IMR-90 (cell line): Measurements from ENCODE around the gene ZDHHC12. TPM values are rescaled to one million over a fixed set of nuclear protein-coding genes. Genes with fewer than 3 reads are reported as not detected.

Experiments used
- ATAC-seq: fragments of 200-7000 bp; cut with Tn5 transposase; 2 replicates; pipeline ENCODE4 v1.9.1; 2020; ENCODE audit warnings: low read depth, mild to moderate bottlenecking, moderate library complexity
- BruUV-seq: library from RNA; stranded (reverse); fragments of 400-500 nt; replicated peaks from 2 replicates; lab custom pipeline; 2021; lab: Mats Ljungman, UMichigan
- CTCF ChIA-PET: fragments of 300-600 bp; formaldehyde crosslinking; extraction: SDS; loops from one replicate; lab custom pipeline; 2021; ENCODE audit warnings: antibody characterized with exemption; lab: Yijun Ruan, JAX
- POLR2A ChIA-PET: fragments of 300-600 bp; sonication (Branson Sonifier 250); formaldehyde crosslinking; loops from one replicate; lab custom pipeline; 2022; ENCODE audit warnings: antibody characterized with exemption; ENCODE audit not compliant: unreplicated experiment; lab: Charles Lee
- DNase-seq: peaks from one replicate; pipeline ENCODE4 v3.0.0; 2013
- H2AFZ ChIP-seq: replicated peaks from 2 replicates; pipeline ENCODE3; 2013; ENCODE audit warnings: low read length, mild to moderate bottlenecking; ENCODE audit not compliant: poor library complexity
- H2AK5ac ChIP-seq: 2 replicates; pipeline ENCODE4 v1.6.1; 2013; ENCODE audit warnings: low read depth, low read length, inconsistent platforms
- H2AK9ac ChIP-seq: replicated peaks from 2 replicates; pipeline ENCODE3; 2013; ENCODE audit warnings: mild to moderate bottlenecking, low read depth, low read length, moderate library complexity; ENCODE audit not compliant: poor library complexity
- H2BK120ac ChIP-seq: 2 replicates; pipeline ENCODE4 v1.6.1; 2013; ENCODE audit warnings: low read depth, low read length, inconsistent platforms
- H2BK15ac ChIP-seq: 3 replicates; pipeline ENCODE4 v1.6.1; 2013; ENCODE audit warnings: low read depth, low read length, inconsistent platforms
- H2BK20ac ChIP-seq: 2 replicates; pipeline ENCODE4 v1.6.1; 2013; ENCODE audit warnings: low read depth, mild to moderate bottlenecking, inconsistent platforms, low read length, moderate library complexity
- H2BK5ac ChIP-seq: 2 replicates; pipeline ENCODE4 v1.6.1; 2013; ENCODE audit warnings: mild to moderate bottlenecking, low read depth, low read length, inconsistent platforms; ENCODE audit not compliant: poor library complexity, severe bottlenecking
- H3K14ac ChIP-seq: replicated peaks from 2 replicates; pipeline ENCODE4 v1.6.1; 2013; ENCODE audit warnings: low read depth, low read length, inconsistent platforms
- H3K18ac ChIP-seq: 2 replicates; pipeline ENCODE4 v1.6.1; 2013; ENCODE audit warnings: low read depth, low read length, control low read depth
- H3K23ac ChIP-seq: 2 replicates; pipeline ENCODE4 v1.6.1; 2013; ENCODE audit warnings: low read depth, low read length, inconsistent platforms
- H3K27ac ChIP-seq: 2 replicates; pipeline ENCODE4 v1.5.1; 2013; ENCODE audit warnings: mild to moderate bottlenecking, control low read depth, low read length; ENCODE audit not compliant: insufficient read depth
- H3K27me3 ChIP-seq: 2 replicates; pipeline ENCODE4 v1.6.1; 2013; ENCODE audit warnings: low read length; ENCODE audit not compliant: control insufficient read depth, insufficient read depth
- H3K36me3 ChIP-seq: 2 replicates; pipeline ENCODE4 v1.6.1; 2013; ENCODE audit warnings: low read length, mixed read lengths; ENCODE audit not compliant: control insufficient read depth, insufficient read depth
- H3K4ac ChIP-seq: 2 replicates; pipeline ENCODE4 v1.6.1; 2013; ENCODE audit warnings: low read depth, low read length, inconsistent platforms
- H3K4me1 ChIP-seq: 2 replicates; pipeline ENCODE4 v1.6.1; 2013; ENCODE audit warnings: low read length, mixed read lengths; ENCODE audit not compliant: control insufficient read depth, insufficient read depth
- H3K4me2 ChIP-seq: 2 replicates; pipeline ENCODE4 v1.6.1; 2013; ENCODE audit warnings: low read depth, mild to moderate bottlenecking, control low read depth, low read length, moderate library complexity
- H3K4me3 ChIP-seq: 2 replicates; pipeline ENCODE4 v1.5.1; 2013; ENCODE audit warnings: low read depth, mild to moderate bottlenecking, control low read depth, low read length, moderate library complexity; ENCODE audit not compliant: insufficient read depth
- H3K56ac ChIP-seq: 2 replicates; pipeline ENCODE4 v1.6.1; 2013; ENCODE audit warnings: low read length, inconsistent platforms; ENCODE audit not compliant: insufficient read depth; ENCODE audit errors: extremely low read depth
- H3K79me1 ChIP-seq, 2 experiments: 2 replicates each; pipeline ENCODE4 v1.6.1; 2013; ENCODE audit warnings: low read length in 2 of 2, inconsistent platforms in 1 of 2, low read depth in 1 of 2
- H3K9ac ChIP-seq: 2 replicates; pipeline ENCODE4 v1.6.1; 2013; ENCODE audit warnings: low read depth, low read length, control low read depth
- H3K9me1 ChIP-seq: 2 replicates; pipeline ENCODE4 v1.6.1; 2013; ENCODE audit warnings: low read length, inconsistent platforms; ENCODE audit not compliant: insufficient read depth
- H3K9me3 ChIP-seq: 2 replicates; pipeline ENCODE4 v1.6.1; 2013; ENCODE audit warnings: low read length; ENCODE audit not compliant: control insufficient read depth, insufficient read depth
- H4K20me1 ChIP-seq: 2 replicates; pipeline ENCODE4 v1.6.1; 2013; ENCODE audit warnings: low read length, inconsistent platforms; ENCODE audit not compliant: insufficient read depth
- H4K5ac ChIP-seq: 2 replicates; pipeline ENCODE4 v1.6.1; 2013; ENCODE audit warnings: mild to moderate bottlenecking, low read depth, low read length, control low read depth
- H4K8ac ChIP-seq, 2 experiments: 2 replicates each; pipeline ENCODE4 v1.6.1; 2013; ENCODE audit warnings: low read depth in 2 of 2, low read length in 2 of 2, control low read depth in 1 of 2, inconsistent platforms in 1 of 2
- H4K91ac ChIP-seq: 2 replicates; pipeline ENCODE4 v1.6.1; 2013; ENCODE audit warnings: low read depth, low read length, inconsistent platforms; ENCODE audit not compliant: insufficient read depth
- MAFK ChIP-seq: IDR thresholded peaks from 2 replicates; pipeline ENCODE4 v1.6.1; 2012; ENCODE audit warnings: low read depth, low read length, improper control_type of control experiment
- SMC3 ChIP-seq: fragments of 150-350 bp; IDR thresholded peaks from 2 replicates; pipeline ENCODE4 v1.6.1; 2016; ENCODE audit warnings: low read depth, mild to moderate bottlenecking, antibody characterized with exemption, low read length, moderate library complexity
- WGBS, 2 experiments: methylation state at CpG; one replicate each; pipeline versions ENCODE4 v1.1.5 to v1.1.7; 2013; ENCODE audit warnings: missing lambda C conversion rate in 2 of 2; ENCODE audit not compliant: insufficient read length in 1 of 2; ENCODE audit errors: extremely low coverage in 2 of 2; 5-methylcytosine and 5-hydroxymethylcytosine counted together
- dilution Hi-C: fragments of 300-500 bp; cut with HindIII; formaldehyde crosslinking; loops from one replicate; pipeline ENCODE4 v1.14.3; 2018; ENCODE audit warnings: low sequenced_read_pairs; ENCODE audit not compliant: unreplicated experiment
- in situ Hi-C: fragments of 300-500 bp; cut with MboI; formaldehyde crosslinking; loops from 3 replicates; pipeline ENCODE4 v1.14.3; 2019; ENCODE audit warnings: low sequenced_read_pairs, inconsistent platforms, mixed read lengths
- intact Hi-C: fragments of 100-400 bp; cut with micrococcal nuclease; formaldehyde crosslinking; loops from 2 replicates; pipeline ENCODE4 v1.10.0; 2022
- microRNA-seq, 2 experiments: library from miRNA; stranded (forward) in 1 of 2; unstranded in 1 of 2; fragments of 10-50 nt in 1 of 2; fragments of <30 nt in 1 of 2; gene quantifications in 1 of 2; microRNA quantifications in 1 of 2; one replicate each; pipeline versions ENCODE3 to v1.1.0; 2013 to 2020; ENCODE audit not compliant: insufficient read depth in 1 of 2, insufficient read length in 1 of 2, unreplicated experiment in 1 of 2
- polyA plus RNA-seq, 3 experiments: library from polyadenylated mRNA; depleted of rRNA; stranded (reverse); fragments of >200 nt; gene quantifications; 2 replicates each; pipeline ENCODE4 v1.2.3, GENCODE V29; 2012; ENCODE audit warnings: low replicate concordance in 1 of 3
- small RNA-seq, 5 experiments: library from RNA; depleted of rRNA; stranded (forward); fragments of <200 nt; gene quantifications; one replicate each; pipeline ENCODE3, GENCODE V24; 2012
- total RNA-seq: library from RNA; depleted of rRNA; stranded (reverse); fragments of >200 nt; gene quantifications from 2 replicates; pipeline ENCODE4 v1.2.3, GENCODE V29; 2012; rRNA removed

ZDHHC12 gene
- total and polyA plus RNA-seq, 2 of the 4 experiments (the other 2 are of a cell fraction): 16.7 to 60.7 TPM

DNA sequence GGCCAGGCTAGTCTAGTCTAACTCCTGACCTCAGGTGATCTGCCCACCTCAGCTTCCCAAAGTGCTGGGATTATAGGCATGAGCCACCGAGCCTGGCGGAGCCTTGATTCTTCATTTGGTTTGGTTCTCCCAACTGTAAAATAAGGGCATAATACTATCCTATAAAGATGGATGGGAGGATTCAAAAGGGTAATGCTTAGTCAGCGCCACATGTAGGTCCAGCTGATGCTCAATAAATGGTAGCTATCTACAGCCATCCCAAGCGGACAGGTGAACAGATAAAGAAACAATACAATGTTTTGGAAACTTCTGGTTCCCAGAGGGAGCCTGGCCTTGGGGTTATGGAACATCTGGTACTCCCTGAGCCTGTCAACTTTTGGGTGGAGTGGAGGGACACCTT lies 48.5 kb downstream of the ZDHHC12 start:
- Histone ChIP-seq H4K20me1 (no peaks in the 10 kb centered on the region), H2AK5ac (no peak overlapping the region), H3K36me3 (no peaks in the 10 kb centered on the region), H3K9ac (no peak overlapping the region), H3K4ac (no peak overlapping the region), H2BK120ac (no peak overlapping the region), H2AFZ (no peak overlapping the region), H2AK9ac (no peak overlapping the region), H3K9me1 (no peaks in the 10 kb centered on the region), H3K23ac (no peak overlapping the region), H3K79me1 (no peaks in the 10 kb centered on the region; a peak in 1 of 4 replicates), H3K14ac (no peak overlapping the region), H4K91ac (no peak overlapping the region), H3K18ac (no peak overlapping the region), H3K27me3 (no peaks in the 10 kb centered on the region), H3K27ac (no peak overlapping the region), H4K8ac (no peak overlapping the region), H3K56ac (no peak overlapping the region), H3K4me2 (no peak overlapping the region), H2BK20ac (no peak overlapping the region), H3K4me1 (no peaks in the 10 kb centered on the region), H3K9me3 (no peaks in the 10 kb centered on the region), H4K5ac (no peak overlapping the region), H2BK5ac (no peak overlapping the region), H3K4me3 (no peak overlapping the region), H2BK15ac (no peak overlapping the region)
- ChIA-PET CTCF (no interaction called here), POLR2A (no interaction called here)
- dilution Hi-C loops: no loop called here
- ATAC-seq (no peak), DNase-seq (no peak)
- intact Hi-C loops: no loop called here
- no TSS peak for BruUV-seq
- TF ChIP-seq SMC3 (no peak), MAFK (peak; percentile 35; the same call in 1 of the 2 replicates)
- WGBS, 2 experiments: no CpG with 5 or more reads among the region's 4 CpGs
- in situ Hi-C loops: no loop called here

Small RNA genes within 50 kb of the gene (microRNA-seq; reads per million reads assigned to microRNA genes)
- gene RF00017 (ENCODE audit: insufficient read depth, insufficient read length) (not detected), gene RN7SL560P (ENCODE audit: insufficient read depth, insufficient read length) (not detected)

Small RNA genes within 50 kb of the gene (small RNA-seq; reads per million reads assigned to genes)
- gene RF00017 (0 reads per million in 5 experiments), gene RN7SL560P (0 reads per million in 5 experiments)

Other genes starting within 250 kb of the ZDHHC12 start
- gene GLE1, start 219.4 kb downstream of the ZDHHC12 start, total RNA-seq: 35.3 and 39.4 TPM in 2 replicates
- gene GLE1, start 219.4 kb downstream of the ZDHHC12 start, polyA plus RNA-seq (2012; rRNA removed): 13.2 and 14.3 TPM in 2 replicates
- 327 and 345 TPM in 2 replicates for gene SPTAN1, start 171.5 kb downstream of the ZDHHC12 start, total RNA-seq
- gene SPTAN1, start 171.5 kb downstream of the ZDHHC12 start, polyA plus RNA-seq (2012; rRNA removed): 275 and 316 TPM in 2 replicates
- 36.1 and 37.1 TPM in 2 replicates for gene DYNC2I2, start 67.3 kb downstream of the ZDHHC12 start, total RNA-seq
- 33.7 and 42.9 TPM in 2 replicates for gene DYNC2I2, start 67.3 kb downstream of the ZDHHC12 start, polyA plus RNA-seq (2012; rRNA removed)
- 182 and 587 TPM in 2 replicates for gene SET, start 34.9 kb downstream of the ZDHHC12 start, total RNA-seq
- gene SET, start 34.9 kb downstream of the ZDHHC12 start, polyA plus RNA-seq (2012; rRNA removed): 80.2 and 104 TPM in 2 replicates
- 1.6 and 1.7 TPM in 2 replicates for gene PKN3, start 21.6 kb downstream of the ZDHHC12 start, total RNA-seq
- gene PKN3, start 21.6 kb downstream of the ZDHHC12 start, polyA plus RNA-seq (2012; rRNA removed): 3.8 and 5.7 TPM in 2 replicates
- gene ZER1, start 47.8 kb upstream of the ZDHHC12 start, total RNA-seq: 7.5 and 7.7 TPM in 2 replicates
- 34.9 and 45.1 TPM in 2 replicates for gene ZER1, start 47.8 kb upstream of the ZDHHC12 start, polyA plus RNA-seq (2012; rRNA removed)
- 7.2 and 9.1 TPM in 2 replicates for gene TBC1D13, start 63.1 kb upstream of the ZDHHC12 start, total RNA-seq
- gene TBC1D13, start 63.1 kb upstream of the ZDHHC12 start, polyA plus RNA-seq (2012; rRNA removed): 25.0 and 26.4 TPM in 2 replicates
- gene ENDOG, start 94.4 kb upstream of the ZDHHC12 start, total RNA-seq: 9.9 and 11.7 TPM in 2 replicates
- gene ENDOG, start 94.4 kb upstream of the ZDHHC12 start, polyA plus RNA-seq (2012; rRNA removed): 16.2 and 27.2 TPM in 2 replicates
- gene SPOUT1, start 105.7 kb upstream of the ZDHHC12 start, total RNA-seq: 15.8 and 17.9 TPM in 2 replicates
- gene SPOUT1, start 105.7 kb upstream of the ZDHHC12 start, polyA plus RNA-seq (2012; rRNA removed): 27.8 and 30.2 TPM in 2 replicates
- 5.8 and 6.8 TPM in 2 replicates for gene KYAT1, start 157.8 kb upstream of the ZDHHC12 start, total RNA-seq
- 8.8 and 9.5 TPM in 2 replicates for gene KYAT1, start 157.8 kb upstream of the ZDHHC12 start, polyA plus RNA-seq (2012; rRNA removed)
- 42.8 and 45.8 TPM in 2 replicates for gene LRRC8A, start 158.0 kb upstream of the ZDHHC12 start, total RNA-seq
- 60.9 and 71.7 TPM in 2 replicates for gene LRRC8A, start 158.0 kb upstream of the ZDHHC12 start, polyA plus RNA-seq (2012; rRNA removed)
- 2.2 and 3.3 TPM in 2 replicates for gene PHYHD1, start 196.9 kb upstream of the ZDHHC12 start, total RNA-seq
- 8.4 and 10.0 TPM in 2 replicates for gene PHYHD1, start 196.9 kb upstream of the ZDHHC12 start, polyA plus RNA-seq (2012; rRNA removed)
- 26.4 and 30.8 TPM in 2 replicates for gene DOLK, start 223.5 kb upstream of the ZDHHC12 start, total RNA-seq
- 23.2 and 25.4 TPM in 2 replicates for gene DOLK, start 223.5 kb upstream of the ZDHHC12 start, polyA plus RNA-seq (2012; rRNA removed)
- 52.5 and 59.1 TPM in 2 replicates for gene NUP188, start 223.6 kb upstream of the ZDHHC12 start, total RNA-seq
- gene NUP188, start 223.6 kb upstream of the ZDHHC12 start, polyA plus RNA-seq (2012; rRNA removed): 53.0 and 57.0 TPM in 2 replicates